Trophoblast cell (in vitro differentiated cells and primary cell): ENCODE measurements around the gene YIF1A.

Experiments
- DNase-seq, 2 donors: peaks; one replicate each; pipeline ENCODE4 v3.0.0-alpha.2; 2016
- H2AFZ ChIP-seq: 2 replicates; pipeline ENCODE4 v1.6.1; 2013; ENCODE audit warnings: low read length, moderate library complexity, mild to moderate bottlenecking; ENCODE audit not compliant: insufficient read depth, poor library complexity
- H2AK5ac ChIP-seq: 2 replicates; pipeline ENCODE4 v1.6.1; 2013; ENCODE audit warnings: mild to moderate bottlenecking, low read length
- H2BK120ac ChIP-seq: 2 replicates; pipeline ENCODE4 v1.6.1; 2013; ENCODE audit warnings: low read length, mild to moderate bottlenecking, moderate library complexity; ENCODE audit not compliant: insufficient read depth, poor library complexity
- H2BK12ac ChIP-seq: 2 replicates; pipeline ENCODE4 v1.6.1; 2013; ENCODE audit warnings: mild to moderate bottlenecking, low read length, moderate library complexity
- H2BK5ac ChIP-seq: 2 replicates; pipeline ENCODE4 v1.6.1; 2013; ENCODE audit warnings: low read length, low read depth, moderate library complexity, mild to moderate bottlenecking; ENCODE audit not compliant: poor library complexity
- H3K14ac ChIP-seq: 2 replicates; pipeline ENCODE4 v1.6.1; 2013; ENCODE audit warnings: mild to moderate bottlenecking, low read length
- H3K18ac ChIP-seq: 2 replicates; pipeline ENCODE4 v1.6.1; 2013; ENCODE audit warnings: mild to moderate bottlenecking, low read length
- H3K23ac ChIP-seq: 2 replicates; pipeline ENCODE4 v1.6.1; 2013; ENCODE audit warnings: low read length
- H3K27ac ChIP-seq: 2 replicates; pipeline ENCODE4 v1.5.1; 2013; ENCODE audit warnings: low read depth, mild to moderate bottlenecking, inconsistent platforms, low read length, moderate library complexity
- H3K27me3 ChIP-seq: 2 replicates; pipeline ENCODE4 v1.6.1; 2013; ENCODE audit warnings: inconsistent platforms, mild to moderate bottlenecking, low read length, moderate library complexity; ENCODE audit not compliant: insufficient read depth
- H3K36me3 ChIP-seq, 2 experiments: 1 replicate in 1 of 2; 2 replicates in 1 of 2; pipeline ENCODE4 v1.6.1; 2013; ENCODE audit warnings: low read length in 2 of 2, mild to moderate bottlenecking in 2 of 2, moderate library complexity in 1 of 2; ENCODE audit not compliant: insufficient read depth in 2 of 2, control insufficient read depth in 1 of 2
- H3K4ac ChIP-seq: 2 replicates; pipeline ENCODE4 v1.6.1; 2013; ENCODE audit warnings: low read depth, mild to moderate bottlenecking, low read length, moderate library complexity
- H3K4me1 ChIP-seq, 2 experiments: 1 replicate in 1 of 2; 2 replicates in 1 of 2; pipeline ENCODE4 v1.6.1; 2013; ENCODE audit warnings: low read length in 2 of 2, mild to moderate bottlenecking in 2 of 2, moderate library complexity in 1 of 2; ENCODE audit not compliant: insufficient read depth in 2 of 2, control insufficient read depth in 1 of 2
- H3K4me2 ChIP-seq: 2 replicates; pipeline ENCODE4 v1.6.1; 2013; ENCODE audit warnings: inconsistent platforms, mild to moderate bottlenecking, low read length, moderate library complexity
- H3K4me3 ChIP-seq: 2 replicates; pipeline ENCODE4 v1.5.1; 2013; ENCODE audit warnings: mild to moderate bottlenecking, low read depth, low read length, inconsistent platforms
- H3K79me1 ChIP-seq: one replicate; pipeline ENCODE4 v1.6.1; 2013; ENCODE audit warnings: low read length
- H3K79me2 ChIP-seq: 2 replicates; pipeline ENCODE4 v1.6.1; 2013; ENCODE audit warnings: low read length, mild to moderate bottlenecking; ENCODE audit not compliant: control insufficient read depth, insufficient read depth, poor library complexity
- H3K9ac ChIP-seq: 2 replicates; pipeline ENCODE4 v1.6.1; 2013; ENCODE audit warnings: mild to moderate bottlenecking, low read length
- H3K9me3 ChIP-seq: 2 replicates; pipeline ENCODE4 v1.6.1; 2013; ENCODE audit warnings: low read depth, mild to moderate bottlenecking, control low read depth, inconsistent platforms, low read length; ENCODE audit not compliant: insufficient read depth
- H4K12ac ChIP-seq: 2 replicates; pipeline ENCODE4 v1.6.1; 2013; ENCODE audit warnings: low read depth, mild to moderate bottlenecking, low read length, moderate library complexity
- H4K8ac ChIP-seq: 2 replicates; pipeline ENCODE4 v1.6.1; 2013; ENCODE audit warnings: low read depth, mild to moderate bottlenecking, low read length, moderate library complexity
- H4K91ac ChIP-seq: one replicate; pipeline ENCODE4 v1.6.1; 2013; ENCODE audit warnings: low read depth, mild to moderate bottlenecking, low read length, moderate library complexity
- WGBS: extraction: QIAGEN DNeasy Blood & Tissue Kit; methylation state at CpG from one replicate; pipeline ENCODE4 v1.1.7; 2013; ENCODE audit warnings: missing lambda C conversion rate; ENCODE audit not compliant: insufficient read length, insufficient coverage; ENCODE audit errors: extremely low coverage; 5-methylcytosine and 5-hydroxymethylcytosine counted together

The YIF1A gene

GRCh38 chr11:66317723-66318599 is 29.0 kb upstream of the YIF1A start:
- Histone ChIP-seq H3K9ac (no peak overlapping the region), H3K79me2 (no peaks in the 10 kb centered on the region)

GRCh38 chr11:66317322-66317722 is 28.4 kb upstream of the YIF1A start:
- peak overlapping the region; percentile 83 for H2BK12ac ChIP-seq
- no peak overlapping the region for H3K23ac ChIP-seq
- H2BK120ac ChIP-seq, result peak overlapping the region; percentile 80
- DNase-seq, result no peak
- peak overlapping the region; percentile 82 for H3K14ac ChIP-seq
- H3K79me2 ChIP-seq, result no peaks in the 10 kb centered on the region
- H4K12ac ChIP-seq, result peak overlapping the region; percentile 27
- peaks cover 7% of the 10 kb centered on the region for H3K9me3 ChIP-seq
- peaks cover 26% of the 10 kb centered on the region for H3K79me1 ChIP-seq
- H3K36me3 ChIP-seq, result no peaks in the 10 kb centered on the region
- H3K4me1 ChIP-seq, result peaks cover 37 to 43% of the 10 kb centered on the region in 2 experiments
- WGBS, result no CpG with 5 or more reads among the region's 14 CpGs
- H3K4me3 ChIP-seq, result no peak overlapping the region
- peak overlapping the region; percentile 93 for H3K18ac ChIP-seq
- no peaks in the 10 kb centered on the region for H3K27me3 ChIP-seq
- peak overlapping the region; percentile 83 for H2AFZ ChIP-seq
- peak overlapping the region; percentile 40 for H4K8ac ChIP-seq
- H3K4ac ChIP-seq, result peak overlapping the region; percentile 42
- H3K9ac ChIP-seq, result no peak overlapping the region
- H3K27ac ChIP-seq, result peak overlapping the region; percentile 58
- H2BK5ac ChIP-seq, result peak overlapping the region; percentile 15
- H2AK5ac ChIP-seq, result peak overlapping the region; percentile 91
- peak overlapping the region; percentile 78 for H4K91ac ChIP-seq
- H3K4me2 ChIP-seq, result peak overlapping the region; percentile 11

More at GRCh38 chr11:66317723-66318599, 29.0 kb upstream of the YIF1A start:
- Histone ChIP-seq H4K12ac (peak overlapping the region; percentile 27), H3K23ac (no peak overlapping the region), H3K14ac (peak overlapping the region; percentile 82), H3K4me3 (no peak overlapping the region), H3K79me1 (peaks cover 26% of the 10 kb centered on the region), H2BK12ac (peak overlapping the region; percentile 83), H2BK5ac (peak overlapping the region; percentile 17), H4K8ac (peak overlapping the region; percentile 40), H2AK5ac (peak overlapping the region; percentile 91), H4K91ac (peak overlapping the region; percentile 78), H3K9me3 (peaks cover 7% of the 10 kb centered on the region), H3K36me3 (no peaks in the 10 kb centered on the region), H2AFZ (peak overlapping the region; percentile 83), H3K4me2 (peak overlapping the region; percentile 3), H3K27me3 (no peaks in the 10 kb centered on the region), H2BK120ac (peak overlapping the region; percentile 80), H3K27ac (peak overlapping the region; percentile 58), H3K18ac (peak overlapping the region; percentile 93), H3K4me1 (peaks cover 39 to 48% of the 10 kb centered on the region in 2 experiments), H3K4ac (peak overlapping the region; percentile 42)
- DNase-seq, result peak; percentile 9 to 50
- no CpG with 5 or more reads among the region's 16 CpGs for WGBS

- peak within 1 kb of the TSS; percentile 40 for H4K8ac ChIP-seq
- peak within 1 kb of the TSS; percentile 42 for H3K4ac ChIP-seq
- H4K91ac ChIP-seq, result peak within 1 kb of the TSS; percentile 78
- H2BK12ac ChIP-seq, result peak within 1 kb of the TSS; percentile 83
- H3K4me3 ChIP-seq, result peak within 1 kb of the TSS; percentile 20
- H3K79me2 ChIP-seq, result no peaks in the 10 kb centered on the region
- peak within 1 kb of the TSS; percentile 58 for H3K27ac ChIP-seq
- peak within 1 kb of the TSS; percentile 83 for H2AFZ ChIP-seq
- peak within 1 kb of the TSS; percentile 91 for H2AK5ac ChIP-seq
- peaks cover 7% of the 10 kb centered on the region for H3K9me3 ChIP-seq
- peak within 1 kb of the TSS; percentile 17 for H2BK5ac ChIP-seq
- peak within 1 kb of the TSS; percentile 20 for H3K4me2 ChIP-seq
- no CpG with 5 or more reads among the region's 29 CpGs for WGBS
- peak within 1 kb of the TSS; percentile 82 for H3K14ac ChIP-seq
- peak within 1 kb of the TSS; percentile 27 for H4K12ac ChIP-seq
- H3K79me1 ChIP-seq, result peaks cover 29% of the 10 kb centered on the region
- no peaks in the 10 kb centered on the region for H3K27me3 ChIP-seq
- H3K9ac ChIP-seq, result no peak within 1 kb of the TSS
- H3K23ac ChIP-seq, result no peak within 1 kb of the TSS
- H2BK120ac ChIP-seq, result peak within 1 kb of the TSS; percentile 80
- H3K4me1 ChIP-seq, result peaks cover 37 to 44% of the 10 kb centered on the region in 2 experiments
- H3K36me3 ChIP-seq, result no peaks in the 10 kb centered on the region
- no peak for DNase-seq
- peak within 1 kb of the TSS; percentile 93 for H3K18ac ChIP-seq
Observed at GRCh38 chr11:66316849-66317251, 27.9 kb upstream of the YIF1A start, which contains the start of gene CD248. CD248 (minus strand) TSS chr11:66317044; CDS start chr11:66317027, 17 bp downstream.

GRCh38 chr11:66315921-66316811 is 27.2 kb upstream of the YIF1A start:
- peak overlapping the region; percentile 7 for H2BK120ac ChIP-seq
- H4K91ac ChIP-seq, result peak overlapping the region; percentile 44
- H3K4ac ChIP-seq, result no peak overlapping the region
- H2BK5ac ChIP-seq, result no peak overlapping the region
- H3K9ac ChIP-seq, result no peak overlapping the region
- H2BK12ac ChIP-seq, result no peak overlapping the region
- H2AFZ ChIP-seq, result no peak overlapping the region
- H3K23ac ChIP-seq, result no peak overlapping the region
- H3K27me3 ChIP-seq, result no peaks in the 10 kb centered on the region
- peak overlapping the region; percentile 21 for H2AK5ac ChIP-seq
- no peak for DNase-seq
- H3K4me1 ChIP-seq, result peaks cover 38 to 45% of the 10 kb centered on the region in 2 experiments
- H3K79me1 ChIP-seq, result peaks cover 30% of the 10 kb centered on the region
- peak overlapping the region; percentile 29 for H3K14ac ChIP-seq
- no peaks in the 10 kb centered on the region for H3K79me2 ChIP-seq
- peak overlapping the region; percentile 40 for H3K18ac ChIP-seq
- peak overlapping the region; percentile 16 for H4K8ac ChIP-seq
- peak overlapping the region; percentile 20 for H3K4me2 ChIP-seq
- peak overlapping the region; percentile 20 for H3K4me3 ChIP-seq
- H3K9me3 ChIP-seq, result peaks cover 7% of the 10 kb centered on the region
- no peak overlapping the region for H3K27ac ChIP-seq
- H3K36me3 ChIP-seq, result no peaks in the 10 kb centered on the region
- H4K12ac ChIP-seq, result no peak overlapping the region
- WGBS, result no CpG with 5 or more reads among the region's 52 CpGs
